Activated effector memory CD4-positive, alpha-beta T cell treated with anti-CD3 and anti-CD28 coated beads, Interleukin-2, amount 50 U/mL, for 16 hours (primary cell): ENCODE measurements around the gene HOXD9.

Experiments
- DNase-seq: peaks from one replicate; pipeline ENCODE4 v3.0.0-alpha.2; 2020

Gene HOXD9

GRCh38 chr2:176099159-176099727 is 23.3 kb upstream of the HOXD9 start:
- DNase-seq, result no peak

GRCh38 chr2:176099728-176100546 is 22.6 kb upstream of the HOXD9 start, which contains the start of gene HOXD12:
Gene HOXD12, plus strand, starts transcription at chr2:176099795. Its CDS starts 7 bp downstream, at chr2:176099802.
- peak; percentile 59 for DNase-seq

GRCh38 chr2:176100547-176101140 is 21.9 kb upstream of the HOXD9 start:
- peak; percentile 59 for DNase-seq

- DNase-seq, result no peak
Measured at GRCh38 chr2:176101216-176101830, 21.2 kb upstream of the HOXD9 start.

- DNase-seq, result no peak
Measured at GRCh38 chr2:176101842-176102241, 20.7 kb upstream of the HOXD9 start.

GRCh38 chr2:176102309-176102866 is 20.1 kb upstream of the HOXD9 start:
- no peak for DNase-seq

- DNase-seq, result no peak
Measured at GRCh38 chr2:176103194-176103593, 19.3 kb upstream of the HOXD9 start.

- no peak for DNase-seq
Measured at GRCh38 chr2:176103742-176104315, 18.7 kb upstream of the HOXD9 start.

- DNase-seq, result peak; percentile 58
Measured at GRCh38 chr2:176104316-176105077, 18.0 kb upstream of the HOXD9 start.

GRCh38 chr2:176105078-176105729 is 17.3 kb upstream of the HOXD9 start:
- DNase-seq, result no peak

- DNase-seq, result no peak
Measured at GRCh38 chr2:176105730-176106580, 16.6 kb upstream of the HOXD9 start.

GRCh38 chr2:176106581-176107539 is 15.7 kb upstream of the HOXD9 start, which contains the start of gene HOXD11:
Gene HOXD11, plus strand, starts transcription at chr2:176107280. Its CDS starts 76 bp downstream, at chr2:176107356.
- peak; percentile 61 for DNase-seq

- no peak for DNase-seq
Measured at GRCh38 chr2:176107731-176108181, 14.8 kb upstream of the HOXD9 start.

- no peak for DNase-seq
Measured at GRCh38 chr2:176109192-176109901, 13.2 kb upstream of the HOXD9 start.

GRCh38 chr2:176109946-176110345 is 12.6 kb upstream of the HOXD9 start:
- no peak for DNase-seq

GRCh38 chr2:176110415-176111308 is 11.9 kb upstream of the HOXD9 start:
- no peak for DNase-seq

GRCh38 chr2:176111309-176111663 is 11.2 kb upstream of the HOXD9 start:
- DNase-seq, result no peak
